Fibroblast of lung (primary cell): ENCODE measurements around the gene RASSF4. TPM values are rescaled to one million over a fixed set of nuclear protein-coding genes. Genes with fewer than 3 reads are reported as not detected.

Experiments
- DNase-seq, 2 donors: peaks; one replicate each; pipeline versions ENCODE4 v3.0.0 to v3.0.0-alpha.2; 2010; ENCODE audit warnings: low read depth in 2 of 2
- H2AFZ ChIP-seq: 2 replicates; pipeline ENCODE4 v1.5.1; 2012; ENCODE audit warnings: low read length, control low read depth, inconsistent platforms
- H3K27ac ChIP-seq: 2 replicates; pipeline ENCODE4 v1.5.1; 2011; ENCODE audit warnings: low read length, control low read depth; ENCODE audit not compliant: insufficient read depth
- H3K27me3 ChIP-seq: 2 replicates; pipeline ENCODE4 v1.5.1; 2011; ENCODE audit warnings: mild to moderate bottlenecking, low read length; ENCODE audit not compliant: control insufficient read depth, insufficient read depth
- H3K36me3 ChIP-seq: 2 replicates; pipeline ENCODE4 v1.5.1; 2011; ENCODE audit warnings: low read length; ENCODE audit not compliant: control insufficient read depth, insufficient read depth
- H3K4me1 ChIP-seq: 2 replicates; pipeline ENCODE4 v1.5.1; 2011; ENCODE audit warnings: low read length; ENCODE audit not compliant: control insufficient read depth, insufficient read depth; ENCODE audit errors: extremely low read depth
- H3K4me2 ChIP-seq: 2 replicates; pipeline ENCODE4 v1.5.1; 2011; ENCODE audit warnings: low read length, control low read depth; ENCODE audit not compliant: insufficient read depth; ENCODE audit errors: extremely low read depth
- H3K4me3 ChIP-seq, 4 experiments: fragments of 200-600 bp in 1 of 4; sonication (generic) in 1 of 4; replicated peaks in 1 of 4; 2 replicates each; pipeline ENCODE4 v1.5.1; 2011 to 2016; ENCODE audit warnings: low read length in 4 of 4, low read depth in 3 of 4, mild to moderate bottlenecking in 3 of 4, control low read depth in 2 of 4, inconsistent platforms in 1 of 4, mixed read lengths in 1 of 4; ENCODE audit not compliant: insufficient read depth in 1 of 4; ENCODE audit errors: control extremely low read depth in 1 of 4
- H3K79me2 ChIP-seq: 2 replicates; pipeline ENCODE4 v1.5.1; 2012; ENCODE audit warnings: mild to moderate bottlenecking, low read length, inconsistent platforms; ENCODE audit not compliant: control insufficient read depth, insufficient read depth
- H3K9ac ChIP-seq: 2 replicates; pipeline ENCODE4 v1.5.1; 2011; ENCODE audit warnings: mild to moderate bottlenecking, low read length, control low read depth; ENCODE audit not compliant: insufficient read depth
- H3K9me3 ChIP-seq: 2 replicates; pipeline ENCODE4 v1.5.1; 2012; ENCODE audit warnings: low read depth, low read length; ENCODE audit not compliant: control insufficient read depth, insufficient read depth
- H4K20me1 ChIP-seq: 2 replicates; pipeline ENCODE4 v1.5.1; 2011; ENCODE audit warnings: low read length; ENCODE audit not compliant: control insufficient read depth, insufficient read depth; ENCODE audit errors: extremely low read depth
- EZH2 ChIP-seq: IDR thresholded peaks from 2 replicates; pipeline ENCODE4 v1.5.1; 2012; ENCODE audit warnings: low read length, control low read depth, mild to moderate bottlenecking; ENCODE audit errors: missing control alignments
- polyA plus RNA-seq, 2 donors: library from polyadenylated mRNA; depleted of rRNA in 1 of 2; stranded (reverse) in 1 of 2; unstranded in 1 of 2; fragments of >200 nt; gene quantifications; 2 replicates each; pipeline ENCODE4 v1.2.1, GENCODE V29; 2011 to 2012; ENCODE audit warnings: missing spikeins in 1 of 2
- total RNA-seq: library from RNA; depleted of rRNA; stranded (reverse); fragments of >200 nt; gene quantifications from 2 replicates; pipeline ENCODE4 v1.2.1, GENCODE V29; 2014
- TF ChIP-seq, protein P1 (sequence below), 2 donors: IDR thresholded peaks in 1 of 2; conservative IDR thresholded peaks in 1 of 2; 1 replicate in 1 of 2; 2 replicates in 1 of 2; pipeline ENCODE4 v1.5.1; 2011 to 2012; ENCODE audit warnings: low read length in 2 of 2, control low read depth in 1 of 2, inconsistent platforms in 1 of 2, low read depth in 1 of 2, mild to moderate bottlenecking in 1 of 2

The RASSF4 gene
- total and polyA plus RNA-seq, 2 donors (not counting 1 experiment from before 2014, with no cell fraction given): 6.4 to 11.4 TPM

DNA sequence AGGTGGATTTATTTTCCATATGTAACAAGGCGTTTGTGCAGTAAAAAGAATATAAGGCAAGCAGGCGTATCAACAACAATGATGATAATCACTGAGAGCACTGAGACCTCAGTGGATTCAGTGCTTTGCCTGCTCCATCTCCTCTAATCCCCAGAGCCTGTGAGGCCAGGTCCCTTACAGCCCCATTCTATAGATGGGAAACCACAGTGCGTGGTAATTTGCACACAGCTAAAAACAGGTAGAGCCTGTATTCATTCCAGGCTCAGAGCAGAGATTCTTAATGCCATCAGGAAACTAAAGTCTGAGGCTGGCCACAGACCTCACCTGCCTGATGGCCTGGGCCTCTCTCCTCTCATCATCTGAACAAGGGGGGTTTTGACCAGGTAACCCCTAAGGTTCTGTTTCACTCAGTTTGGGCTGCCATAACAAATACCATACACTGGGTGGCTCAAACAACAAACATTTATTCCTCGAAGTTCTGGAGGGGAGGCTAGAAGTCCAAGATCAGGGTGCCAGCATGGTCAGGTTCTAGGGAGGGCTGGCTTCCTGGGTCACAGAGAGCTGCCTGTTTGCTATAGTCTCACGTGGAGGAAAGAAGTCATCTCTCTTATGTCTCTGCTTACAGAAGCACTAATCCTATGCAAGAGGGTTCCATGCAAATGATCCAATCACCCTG, 10.3 kb upstream of the RASSF4 start:
- Histone ChIP-seq H3K27ac (no peak overlapping the region), H4K20me1 (no peaks in the 10 kb centered on the region)
- TF ChIP-seq, protein P1, sequence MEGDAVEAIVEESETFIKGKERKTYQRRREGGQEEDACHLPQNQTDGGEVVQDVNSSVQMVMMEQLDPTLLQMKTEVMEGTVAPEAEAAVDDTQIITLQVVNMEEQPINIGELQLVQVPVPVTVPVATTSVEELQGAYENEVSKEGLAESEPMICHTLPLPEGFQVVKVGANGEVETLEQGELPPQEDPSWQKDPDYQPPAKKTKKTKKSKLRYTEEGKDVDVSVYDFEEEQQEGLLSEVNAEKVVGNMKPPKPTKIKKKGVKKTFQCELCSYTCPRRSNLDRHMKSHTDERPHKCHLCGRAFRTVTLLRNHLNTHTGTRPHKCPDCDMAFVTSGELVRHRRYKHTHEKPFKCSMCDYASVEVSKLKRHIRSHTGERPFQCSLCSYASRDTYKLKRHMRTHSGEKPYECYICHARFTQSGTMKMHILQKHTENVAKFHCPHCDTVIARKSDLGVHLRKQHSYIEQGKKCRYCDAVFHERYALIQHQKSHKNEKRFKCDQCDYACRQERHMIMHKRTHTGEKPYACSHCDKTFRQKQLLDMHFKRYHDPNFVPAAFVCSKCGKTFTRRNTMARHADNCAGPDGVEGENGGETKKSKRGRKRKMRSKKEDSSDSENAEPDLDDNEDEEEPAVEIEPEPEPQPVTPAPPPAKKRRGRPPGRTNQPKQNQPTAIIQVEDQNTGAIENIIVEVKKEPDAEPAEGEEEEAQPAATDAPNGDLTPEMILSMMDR (conservative IDR thresholded peaks at IDR 0.05 in 1 of 2, IDR thresholded peaks at IDR 0.05 in 1 of 2; ENCODE audit: low read depth in 1 of 2, low read length in 2 of 2): peak in 1 of 2 donors; percentile 7
- no peak for TF ChIP-seq EZH2

DNA sequence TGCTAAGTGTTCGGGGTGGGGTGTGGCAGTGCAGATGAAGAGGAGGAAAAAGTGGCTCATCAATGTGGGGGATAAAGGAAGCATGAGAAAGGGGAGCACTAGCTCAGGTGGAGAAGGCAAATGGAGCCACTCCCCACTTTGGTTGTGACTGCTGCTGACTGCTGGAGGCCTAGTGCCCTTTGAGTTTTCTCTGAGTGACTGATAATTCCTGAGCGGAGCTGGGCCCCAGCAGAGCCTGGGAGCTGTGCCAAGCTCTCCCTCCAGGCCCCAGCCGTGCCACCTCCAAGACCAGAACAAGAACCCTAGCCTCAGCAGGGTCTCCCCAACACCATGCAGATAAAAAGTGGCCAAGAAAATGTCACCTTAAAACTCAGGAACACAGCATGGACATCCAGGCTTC, 9.7 kb upstream of the RASSF4 start:
- Histone ChIP-seq H2AFZ (no peak overlapping the region), H3K9ac (no peak overlapping the region), H3K4me3 (no peak overlapping the region), H4K20me1 (no peaks in the 10 kb centered on the region), H3K27ac (no peak overlapping the region), H3K27me3 (no peaks in the 10 kb centered on the region), H3K9me3 (no peaks in the 10 kb centered on the region), H3K79me2 (no peaks in the 10 kb centered on the region), H3K36me3 (no peaks in the 10 kb centered on the region), H3K4me2 (no peak overlapping the region), H3K4me1 (no peaks in the 10 kb centered on the region)
- TF ChIP-seq, protein P1 (conservative IDR thresholded peaks at IDR 0.05 in 1 of 2, IDR thresholded peaks at IDR 0.05 in 1 of 2; ENCODE audit: low read depth in 1 of 2, low read length in 2 of 2): no peak
- no peak for TF ChIP-seq EZH2
- DNase-seq: no peak

More for the DNA sequence above, 10.3 kb upstream of the RASSF4 start:
- H3K9ac ChIP-seq: no peak overlapping the region
- H2AFZ ChIP-seq: no peak overlapping the region
- H3K27me3 ChIP-seq: no peaks in the 10 kb centered on the region
- no peaks in the 10 kb centered on the region for H3K79me2 ChIP-seq
- H3K36me3 ChIP-seq: no peaks in the 10 kb centered on the region
- H3K4me2 ChIP-seq: no peak overlapping the region
- H3K4me1 ChIP-seq: no peaks in the 10 kb centered on the region
- H3K9me3 ChIP-seq: no peaks in the 10 kb centered on the region
- no peak for DNase-seq
- no peak overlapping the region for H3K4me3 ChIP-seq

DNA sequence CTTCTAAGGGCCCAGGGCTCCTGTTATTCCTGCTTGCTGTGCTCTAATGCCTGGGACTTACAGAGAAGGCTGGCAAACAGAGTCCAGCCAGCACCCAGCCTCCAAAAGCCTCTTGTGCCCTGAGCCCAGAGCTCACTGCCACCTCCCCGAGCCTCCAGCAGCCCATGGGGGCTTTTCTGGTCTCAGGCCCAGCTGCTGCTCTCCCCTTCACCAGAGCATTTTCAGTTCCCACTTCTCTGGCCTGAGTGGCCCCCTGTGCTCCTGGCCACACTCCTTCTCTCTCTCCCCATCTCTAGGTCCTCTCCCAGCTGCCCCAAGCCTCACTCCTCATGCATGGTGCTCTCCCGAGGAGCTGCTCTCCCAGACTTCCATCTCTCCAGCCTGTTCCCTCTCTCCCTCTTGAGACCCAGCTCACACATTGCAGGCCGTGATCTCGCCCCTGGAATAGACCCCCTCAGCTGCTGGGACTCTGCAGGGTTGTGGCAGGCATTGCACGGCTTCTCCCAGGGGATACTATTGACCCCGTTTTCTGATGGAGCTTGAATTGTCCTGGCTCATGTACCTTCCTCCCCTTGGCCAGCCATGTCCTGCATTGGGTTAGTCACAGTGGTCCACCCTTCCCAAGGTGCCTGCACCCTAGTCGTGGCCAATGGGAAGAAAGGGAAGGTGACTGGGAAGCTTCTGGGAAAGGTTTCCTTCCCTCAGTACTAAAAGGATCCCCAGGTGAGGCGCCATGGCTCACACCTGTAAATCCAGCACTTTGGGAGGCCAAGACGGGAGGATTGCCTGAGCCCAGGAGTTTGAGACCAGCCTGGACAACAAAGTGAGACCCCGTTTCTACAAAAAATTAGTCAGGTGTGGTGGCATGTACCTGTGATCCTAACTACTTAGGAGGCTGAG, 9.0 kb upstream of the RASSF4 start:
- H3K9me3 ChIP-seq: no peaks in the 10 kb centered on the region
- no peaks in the 10 kb centered on the region for H4K20me1 ChIP-seq
- no peaks in the 10 kb centered on the region for H3K27me3 ChIP-seq
- no peaks in the 10 kb centered on the region for H3K4me1 ChIP-seq
- no peaks in the 10 kb centered on the region for H3K79me2 ChIP-seq
- no peak overlapping the region for H2AFZ ChIP-seq
- DNase-seq: no peak
- no peak overlapping the region for H3K9ac ChIP-seq
- H3K36me3 ChIP-seq: no peaks in the 10 kb centered on the region
- H3K4me2 ChIP-seq: no peak overlapping the region
- H3K27ac ChIP-seq: no peak overlapping the region
- no peak overlapping the region for H3K4me3 ChIP-seq
- TF ChIP-seq, protein P1 (conservative IDR thresholded peaks at IDR 0.05 in 1 of 2, IDR thresholded peaks at IDR 0.05 in 1 of 2; ENCODE audit: low read depth in 1 of 2, low read length in 2 of 2): no peak
- TF ChIP-seq EZH2: no peak
